H9 (cell line): Measurements from ENCODE around the gene DIP2A. TPM values are rescaled to one million over a fixed set of nuclear protein-coding genes. Genes with fewer than 3 reads are reported as not detected.

Experiments
- DNase-seq: peaks from one replicate; pipeline ENCODE4 v3.0.0-alpha.2; 2017
- H2AFZ ChIP-seq: one replicate; pipeline ENCODE4 v1.6.1; 2013; ENCODE audit warnings: mild to moderate bottlenecking, low read length, control low read depth, moderate library complexity
- H2AK5ac ChIP-seq: 2 replicates; pipeline ENCODE4 v1.6.1; 2013; ENCODE audit warnings: low read length, control low read depth, mixed read lengths; ENCODE audit not compliant: insufficient read length
- H2BK120ac ChIP-seq: one replicate; pipeline ENCODE4 v1.6.1; 2013; ENCODE audit warnings: low read depth, mild to moderate bottlenecking, low read length, control low read depth, inconsistent platforms; ENCODE audit not compliant: poor library complexity, severe bottlenecking
- H2BK12ac ChIP-seq: 2 replicates; pipeline ENCODE4 v1.6.1; 2013; ENCODE audit warnings: low read length, control low read depth, mixed read lengths, low read depth; ENCODE audit not compliant: insufficient read length
- H2BK15ac ChIP-seq: 2 replicates; pipeline ENCODE4 v1.6.1; 2013; ENCODE audit warnings: low read depth, low read length, control low read depth
- H2BK20ac ChIP-seq: one replicate; pipeline ENCODE4 v1.6.1; 2013; ENCODE audit warnings: low read depth, mild to moderate bottlenecking, low read length, control low read depth, inconsistent platforms; ENCODE audit not compliant: poor library complexity, severe bottlenecking
- H2BK5ac ChIP-seq: 2 replicates; pipeline ENCODE4 v1.6.1; 2013; ENCODE audit warnings: low read length, control low read depth, mixed read lengths; ENCODE audit not compliant: insufficient read length
- H3K14ac ChIP-seq: 2 replicates; pipeline ENCODE4 v1.6.1; 2013; ENCODE audit warnings: low read length, control low read depth; ENCODE audit not compliant: insufficient read depth
- H3K18ac ChIP-seq: 2 replicates; pipeline ENCODE4 v1.6.1; 2013; ENCODE audit warnings: low read depth, mild to moderate bottlenecking, mixed read lengths, low read length, control low read depth; ENCODE audit not compliant: insufficient read length
- H3K23ac ChIP-seq: 2 replicates; pipeline ENCODE4 v1.6.1; 2013; ENCODE audit warnings: low read length, control low read depth, mixed read lengths, low read depth; ENCODE audit not compliant: insufficient read length
- H3K23me2 ChIP-seq: 2 replicates; pipeline ENCODE4 v1.6.1; 2013; ENCODE audit warnings: low read depth, mild to moderate bottlenecking, mixed read lengths, low read length, control low read depth; ENCODE audit not compliant: insufficient read length, poor library complexity, severe bottlenecking
- H3K27ac ChIP-seq: 2 replicates; pipeline ENCODE4 v1.5.1; 2013; ENCODE audit warnings: low read length, control low read depth, mixed read lengths, low read depth; ENCODE audit not compliant: insufficient read length
- H3K27me3 ChIP-seq: 2 replicates; pipeline ENCODE4 v1.6.1; 2013; ENCODE audit warnings: low read length, control low read depth, inconsistent platforms; ENCODE audit not compliant: insufficient read depth
- H3K4ac ChIP-seq: 2 replicates; pipeline ENCODE4 v1.6.1; 2013; ENCODE audit warnings: low read depth, mild to moderate bottlenecking, control low read depth, inconsistent platforms, low read length, moderate library complexity
- H3K4me1 ChIP-seq: 2 replicates; pipeline ENCODE4 v1.6.1; 2013; ENCODE audit warnings: low read length, control low read depth, inconsistent platforms; ENCODE audit not compliant: insufficient read depth
- H3K4me2 ChIP-seq: 2 replicates; pipeline ENCODE4 v1.6.1; 2013; ENCODE audit warnings: low read length, control low read depth, mixed read lengths; ENCODE audit not compliant: insufficient read length, insufficient read depth
- H3K56ac ChIP-seq: 2 replicates; pipeline ENCODE4 v1.6.1; 2013; ENCODE audit warnings: low read depth, mild to moderate bottlenecking, mixed read lengths, low read length, control low read depth; ENCODE audit not compliant: insufficient read length
- H3K79me1 ChIP-seq: 2 replicates; pipeline ENCODE4 v1.6.1; 2013; ENCODE audit warnings: low read depth, mild to moderate bottlenecking, moderate library complexity, low read length, control low read depth, inconsistent platforms; ENCODE audit not compliant: insufficient read depth, poor library complexity, severe bottlenecking
- H3K79me2 ChIP-seq: 2 replicates; pipeline ENCODE4 v1.6.1; 2013; ENCODE audit warnings: low read length, control low read depth, inconsistent platforms; ENCODE audit not compliant: insufficient read depth
- H3K9ac ChIP-seq: 2 replicates; pipeline ENCODE4 v1.6.1; 2013; ENCODE audit warnings: low read length, control low read depth, mixed read lengths; ENCODE audit not compliant: insufficient read length; ENCODE audit errors: extremely low read depth
- H3K9me3 ChIP-seq: one replicate; pipeline ENCODE4 v1.6.1; 2013; ENCODE audit warnings: low read depth, low read length, inconsistent platforms; ENCODE audit not compliant: control insufficient read depth
- H3T11ph ChIP-seq: one replicate; pipeline ENCODE4 v1.6.1; 2013; ENCODE audit warnings: mild to moderate bottlenecking, low read length, control low read depth, inconsistent platforms
- H4K20me1 ChIP-seq: one replicate; pipeline ENCODE4 v1.6.1; 2013; ENCODE audit not compliant: control insufficient read depth, insufficient read length, insufficient read depth
- H4K5ac ChIP-seq: 2 replicates; pipeline ENCODE4 v1.6.1; 2013; ENCODE audit warnings: low read depth, mild to moderate bottlenecking, mixed read lengths, low read length, control low read depth; ENCODE audit not compliant: insufficient read length
- H4K8ac ChIP-seq: replicated peaks from 2 replicates; pipeline ENCODE4 v1.6.1; 2013; ENCODE audit warnings: low read length, control low read depth, mixed read lengths, low read depth; ENCODE audit not compliant: insufficient read length
- H4K91ac ChIP-seq: 2 replicates; pipeline ENCODE4 v1.6.1; 2013; ENCODE audit warnings: low read depth, mild to moderate bottlenecking, moderate library complexity, mixed read lengths, low read length, control low read depth; ENCODE audit not compliant: insufficient read length
- H3K27ac Mint-ChIP-seq, 3 experiments: 2 replicates in 2 of 3; 3 replicates in 1 of 3; pipeline ENCODE4 v1.8.0; 2020 to 2021; ENCODE audit warnings: mixed read lengths in 3 of 3, mild to moderate bottlenecking in 1 of 3, moderate library complexity in 1 of 3
- H3K27me3 Mint-ChIP-seq: 2 replicates; pipeline ENCODE4 v1.8.0; 2021; ENCODE audit warnings: low read depth, mild to moderate bottlenecking, moderate library complexity, mixed read lengths
- H3K36me3 Mint-ChIP-seq, 3 experiments: 2 replicates in 2 of 3; 3 replicates in 1 of 3; pipeline ENCODE4 v1.8.0; 2020 to 2021; ENCODE audit warnings: low read depth in 3 of 3, mixed read lengths in 3 of 3; ENCODE audit not compliant: insufficient read depth in 1 of 3
- H3K4me1 Mint-ChIP-seq, 2 experiments: 2 replicates each; pipeline ENCODE4 v1.8.0; 2020; ENCODE audit warnings: mixed read lengths in 2 of 2
- H3K4me3 Mint-ChIP-seq, 2 experiments: 2 replicates in 1 of 2; 3 replicates in 1 of 2; pipeline ENCODE4 v1.8.0; 2020 to 2021; ENCODE audit warnings: mild to moderate bottlenecking in 2 of 2, mixed read lengths in 2 of 2, moderate library complexity in 1 of 2
- H3K9me3 Mint-ChIP-seq, 2 experiments: 2 replicates in 1 of 2; 3 replicates in 1 of 2; pipeline ENCODE4 v1.8.0; 2020; ENCODE audit warnings: mild to moderate bottlenecking in 2 of 2, mixed read lengths in 2 of 2, moderate library complexity in 1 of 2
- CTCF ChIP-seq: fragments of 200-600 bp; sonication (generic); conservative IDR thresholded peaks from 3 replicates; pipeline ENCODE4 v1.8.0; 2021; ENCODE audit warnings: antibody characterized with exemption, mild to moderate bottlenecking
- WGBS: extraction: QIAGEN DNeasy Blood & Tissue Kit; methylation state at CpG from one replicate; pipeline ENCODE4 v1.1.7; 2013; ENCODE audit warnings: missing lambda C conversion rate, low lambda C conversion rate, mixed read lengths; ENCODE audit not compliant: insufficient read length; ENCODE audit errors: extremely low coverage; 5-methylcytosine and 5-hydroxymethylcytosine counted together
- total RNA-seq: library from RNA; stranded (reverse); gene quantifications from 2 replicates; pipeline ENCODE4 v1.2.1, GENCODE V29; 2021

Gene DIP2A
- total RNA-seq, 1 experiment from 2014 or later = 25.2 TPM

DNA sequence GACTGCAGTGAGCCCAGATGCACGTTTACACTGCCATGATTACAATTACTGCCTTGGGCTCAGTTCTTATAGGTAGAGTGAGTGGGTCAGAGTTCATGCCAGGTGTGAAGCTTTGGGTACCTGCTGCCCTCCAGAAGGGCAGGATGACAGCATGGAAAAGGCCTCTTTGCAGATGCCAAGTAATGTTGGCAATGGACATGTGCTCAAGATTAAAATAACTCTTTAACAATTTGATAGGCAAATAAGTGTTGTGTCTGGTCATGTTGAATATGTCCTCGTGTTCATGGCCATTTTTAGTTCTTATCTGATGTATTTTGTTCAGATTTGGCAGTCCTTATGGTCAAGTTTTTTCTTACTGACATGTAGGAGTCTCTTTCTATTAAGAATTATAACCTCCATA, 111.4 kb downstream of the DIP2A start:
- Histone ChIP-seq H2BK15ac (no peak overlapping the region), H3K23me2 (no peaks in the 10 kb centered on the region), H3K4me2 (no peak overlapping the region), H2AFZ (no peak overlapping the region), H2BK20ac (no peak overlapping the region), H3K18ac (no peak overlapping the region), H4K5ac (no peak overlapping the region), H3K27me3 (no peaks in the 10 kb centered on the region), H2BK120ac (no peak overlapping the region), H3K56ac (no peak overlapping the region), H4K20me1 (no peaks in the 10 kb centered on the region), H3K9ac (no peak overlapping the region), H3K4ac (no peak overlapping the region), H3K4me1 (no peaks in the 10 kb centered on the region), H3K79me2 (no peaks in the 10 kb centered on the region), H4K8ac (no peak overlapping the region), H3K14ac (no peak overlapping the region), H2BK12ac (no peak overlapping the region), H3K9me3 (no peaks in the 10 kb centered on the region), H3K23ac (no peak overlapping the region), H2BK5ac (no peak overlapping the region), H3K27ac (no peak overlapping the region), H4K91ac (no peak overlapping the region), H3T11ph (no peak overlapping the region), H3K79me1 (no peaks in the 10 kb centered on the region), H2AK5ac (no peak overlapping the region)
- no peak overlapping the region for H3K27ac Mint-ChIP-seq
- DNase-seq = no peak
- H3K36me3 Mint-ChIP-seq = peaks cover 40 to 56% (median 52%) of the 10 kb centered on the region in 3 experiments
- H3K27me3 Mint-ChIP-seq = no peaks in the 10 kb centered on the region
- no peak overlapping the region for H3K4me3 Mint-ChIP-seq
- no peaks in the 10 kb centered on the region for H3K4me1 Mint-ChIP-seq
- no CpG with 5 or more reads among the region's 2 CpGs for WGBS
- H3K9me3 Mint-ChIP-seq = peaks cover 7 to 8% of the 10 kb centered on the region in 2 experiments; a peak in 4 of 5 replicates
- no peak for TF ChIP-seq CTCF
